Osteoblast (primary cell): ENCODE results near the gene IQCK. TPM values are rescaled to one million over a fixed set of nuclear protein-coding genes. Genes with fewer than 3 reads are reported as not detected.
A peak's percentile ranks its signal among the peaks of the same experiment; 100 is the strongest.

Experiments used
- DNase-seq: peaks from one replicate; pipeline ENCODE4 v3.0.0; 2011; ENCODE audit warnings: low spot score, mixed read lengths; ENCODE audit not compliant: insufficient read length; ENCODE audit errors: missing footprints
- H2AFZ ChIP-seq: 2 replicates; pipeline ENCODE4 v1.6.0; 2011; ENCODE audit warnings: mild to moderate bottlenecking, low read length
- H3K27ac ChIP-seq: 2 replicates; pipeline ENCODE4 v1.5.1; 2011; ENCODE audit warnings: mild to moderate bottlenecking, low read depth, low read length, moderate library complexity
- H3K27me3 ChIP-seq: 2 replicates; pipeline ENCODE4 v1.6.0; 2012; ENCODE audit warnings: mild to moderate bottlenecking, control low read depth, inconsistent platforms, low read length, moderate library complexity; ENCODE audit not compliant: insufficient read depth
- H3K36me3 ChIP-seq: 2 replicates; pipeline ENCODE4 v1.5.1; 2011; ENCODE audit warnings: mild to moderate bottlenecking, low read length, control low read depth, moderate library complexity; ENCODE audit not compliant: insufficient read depth
- H3K4me1 ChIP-seq: 2 replicates; pipeline ENCODE4 v1.5.1; 2011; ENCODE audit warnings: mild to moderate bottlenecking, low read length, control low read depth, moderate library complexity; ENCODE audit not compliant: insufficient read depth
- H3K4me2 ChIP-seq: 2 replicates; pipeline ENCODE4 v1.6.0; 2011; ENCODE audit warnings: mild to moderate bottlenecking, low read length; ENCODE audit not compliant: insufficient read depth
- H3K4me3 ChIP-seq: fragments of 200-600 bp; sonication (generic); 3 replicates; pipeline ENCODE4 v1.5.1; 2012; ENCODE audit warnings: mild to moderate bottlenecking, low read length, inconsistent platforms; ENCODE audit not compliant: insufficient read depth
- H3K79me2 ChIP-seq: 2 replicates; pipeline ENCODE4 v1.6.0; 2012; ENCODE audit warnings: mild to moderate bottlenecking, low read length, control low read depth, inconsistent platforms; ENCODE audit not compliant: insufficient read depth
- H3K9me3 ChIP-seq: 2 replicates; pipeline ENCODE4 v1.5.1; 2011; ENCODE audit warnings: low read depth, low read length, control low read depth
- H4K20me1 ChIP-seq: 2 replicates; pipeline ENCODE4 v1.6.0; 2012; ENCODE audit warnings: mild to moderate bottlenecking, low read length, control low read depth; ENCODE audit not compliant: insufficient read depth
- CTCF ChIP-seq: IDR thresholded peaks from 2 replicates; pipeline ENCODE4 v1.5.1; 2011; ENCODE audit warnings: mild to moderate bottlenecking, low read depth, low read length, moderate library complexity; ENCODE audit errors: extremely low read depth
- total RNA-seq: library from RNA; depleted of rRNA; stranded (reverse); fragments of >200 nt; gene quantifications from 2 replicates; pipeline ENCODE4 v1.2.3, GENCODE V29; 2012

The IQCK gene
- total RNA-seq, 1 donor, result 8.7 TPM

GRCh38 chr16:19886073-19886941, 168.2 kb downstream of the IQCK start:
- Histone ChIP-seq H4K20me1 (no peaks in the 10 kb centered on the region), H3K27me3 (peaks cover 38% of the 10 kb centered on the region), H3K79me2 (no peaks in the 10 kb centered on the region), H3K4me1 (peaks cover 9% of the 10 kb centered on the region), H3K9me3 (no peaks in the 10 kb centered on the region), H3K27ac (no peak overlapping the region), H3K4me3 (peak overlapping the region; percentile 58), H2AFZ (peak overlapping the region; percentile 96), H3K36me3 (no peaks in the 10 kb centered on the region), H3K4me2 (peak overlapping the region; percentile 71)
- peak; percentile 88 for DNase-seq
- TF ChIP-seq CTCF, result peak; percentile 100

GRCh38 chr16:19888834-19889233, 170.8 kb downstream of the IQCK start:
- Histone ChIP-seq H3K27me3 (peaks cover 15% of the 10 kb centered on the region), H3K27ac (no peak overlapping the region), H4K20me1 (no peaks in the 10 kb centered on the region), H3K36me3 (no peaks in the 10 kb centered on the region), H2AFZ (no peak overlapping the region), H3K9me3 (no peaks in the 10 kb centered on the region), H3K4me1 (peaks cover 9% of the 10 kb centered on the region), H3K4me2 (no peak overlapping the region), H3K79me2 (no peaks in the 10 kb centered on the region), H3K4me3 (no peak overlapping the region)
- no peak for TF ChIP-seq CTCF
- DNase-seq, result no peak

GRCh38 chr16:19890901-19891300, 172.8 kb downstream of the IQCK start:
- Histone ChIP-seq H3K36me3 (no peaks in the 10 kb centered on the region), H3K4me3 (no peak overlapping the region), H3K4me2 (no peak overlapping the region), H3K4me1 (peaks cover 7% of the 10 kb centered on the region), H3K79me2 (no peaks in the 10 kb centered on the region), H2AFZ (no peak overlapping the region), H3K27me3 (peaks cover 3% of the 10 kb centered on the region), H3K27ac (no peak overlapping the region), H3K9me3 (no peaks in the 10 kb centered on the region), H4K20me1 (no peaks in the 10 kb centered on the region)
- no peak for TF ChIP-seq CTCF
- no peak for DNase-seq

GRCh38 chr16:19892902-19893301, 174.8 kb downstream of the IQCK start:
- no peaks in the 10 kb centered on the region for H3K9me3 ChIP-seq
- H3K36me3 ChIP-seq, result no peaks in the 10 kb centered on the region
- peaks cover 3% of the 10 kb centered on the region for H3K27me3 ChIP-seq
- no peaks in the 10 kb centered on the region for H3K4me1 ChIP-seq
- no peak overlapping the region for H2AFZ ChIP-seq
- DNase-seq, result no peak
- H3K27ac ChIP-seq, result no peak overlapping the region
- H3K4me3 ChIP-seq, result no peak overlapping the region
- no peaks in the 10 kb centered on the region for H3K79me2 ChIP-seq
- H3K4me2 ChIP-seq, result no peak overlapping the region
- H4K20me1 ChIP-seq, result no peaks in the 10 kb centered on the region
- no peak for TF ChIP-seq CTCF
